VCaP (cell line): ENCODE data around the gene LDLRAD3.

Experiments used
- H3K27ac ChIP-seq: fragments of 450-650 bp; 2 replicates; pipeline ENCODE4 v1.5.1; 2017
- CTCF ChIP-seq: fragments of 450-650 bp; conservative IDR thresholded peaks from 2 replicates; pipeline ENCODE4 v1.5.1; 2017; ENCODE audit warnings: mild to moderate bottlenecking, moderate library complexity

Gene LDLRAD3

GRCh38 chr11:35937111-35937510 is 6.8 kb upstream of the LDLRAD3 start:
- no peak overlapping the region for H3K27ac ChIP-seq
- no peak for TF ChIP-seq CTCF

DNA sequence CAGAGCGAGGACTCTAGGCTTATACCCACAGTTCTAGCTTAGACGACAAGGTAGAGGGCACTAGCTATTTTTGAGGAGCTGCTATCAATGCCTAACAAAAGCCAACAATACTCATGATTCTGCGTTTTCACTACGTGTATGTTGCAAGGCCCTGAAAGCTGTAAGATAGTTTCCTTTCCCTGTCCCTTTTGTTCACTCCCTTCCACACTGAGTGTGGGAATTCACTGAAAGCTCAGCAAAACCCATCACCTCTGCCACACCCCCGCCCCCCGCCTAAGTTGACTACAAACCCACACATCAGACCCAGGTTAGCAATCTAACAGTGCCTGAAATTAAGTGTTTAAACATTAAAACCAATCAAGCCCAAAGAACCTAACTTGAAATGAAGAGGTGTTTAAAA is 6.2 kb upstream of the LDLRAD3 start:
- no peak overlapping the region for H3K27ac ChIP-seq
- no peak for TF ChIP-seq CTCF

GRCh38 chr11:35938231-35938630 is 5.6 kb upstream of the LDLRAD3 start:
- no peak for TF ChIP-seq CTCF
- H3K27ac ChIP-seq = no peak overlapping the region

DNA sequence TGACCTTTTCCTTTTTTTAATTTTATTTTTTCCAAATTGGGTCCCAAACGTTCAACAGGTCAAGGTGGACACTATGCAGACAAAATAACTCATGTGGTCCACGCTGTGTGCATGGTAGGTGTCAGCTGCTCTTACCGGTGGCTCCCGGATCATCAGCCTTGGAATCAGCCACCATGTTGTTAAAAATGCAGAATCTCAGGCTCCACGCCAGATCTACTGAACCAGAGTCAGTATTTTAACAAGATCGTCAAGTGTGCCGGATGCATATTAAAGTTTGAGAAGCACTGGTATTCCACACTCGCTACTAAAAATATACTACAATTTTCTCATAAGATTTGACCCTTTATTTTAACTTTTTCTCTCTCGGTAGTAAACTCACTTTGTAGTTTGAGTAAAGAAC is 553 bp upstream of the LDLRAD3 start:
- no peak for TF ChIP-seq CTCF
- H3K27ac ChIP-seq = peak overlapping the region; percentile 82

- peak overlapping the region; percentile 82 for H3K27ac ChIP-seq
- TF ChIP-seq CTCF = no peak
Observed at GRCh38 chr11:35944503-35945136, 758 bp downstream of the LDLRAD3 start.

- H3K27ac ChIP-seq = peak overlapping the region; percentile 82; the same call in 1 of the 2 replicates
- no peak for TF ChIP-seq CTCF
Observed at GRCh38 chr11:35945137-35945518, 1.3 kb downstream of the LDLRAD3 start.

DNA sequence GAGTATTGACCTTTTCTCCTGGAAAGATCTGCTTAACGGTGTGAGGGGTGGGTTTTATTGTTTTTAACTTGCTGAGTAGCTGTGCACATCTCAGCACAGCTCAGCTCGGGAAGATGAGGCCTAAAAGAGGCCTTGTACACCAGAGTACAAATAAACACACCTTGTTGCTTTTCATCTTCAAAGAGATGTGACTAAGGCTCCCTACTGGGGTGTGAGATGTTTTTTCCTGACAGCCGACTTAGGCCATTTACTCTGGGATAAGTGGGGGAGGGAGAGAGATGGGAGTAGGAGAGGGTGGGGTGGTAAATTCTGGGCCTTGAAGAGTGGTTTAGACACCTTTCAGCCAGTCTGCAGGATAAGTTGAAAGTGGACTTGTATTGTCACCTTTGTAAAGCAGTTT is 2.9 kb downstream of the LDLRAD3 start:
- TF ChIP-seq CTCF = no peak
- no peak overlapping the region for H3K27ac ChIP-seq
